Mesenchymal stem cell (in vitro differentiated cells and primary cell): Measurements from ENCODE around the gene IGFBP2.

Source experiments
- DNase-seq: peaks from one replicate; pipeline ENCODE4 v3.0.0-alpha.2; 2013
- H2AFZ ChIP-seq: one replicate; pipeline ENCODE4 v1.6.1; 2013; ENCODE audit warnings: low read depth, mild to moderate bottlenecking, control low read depth, inconsistent platforms, low read length, moderate library complexity
- H2AK5ac ChIP-seq: 2 replicates; pipeline ENCODE4 v1.6.1; 2013; ENCODE audit warnings: low read length, moderate library complexity, mild to moderate bottlenecking, inconsistent platforms; ENCODE audit not compliant: severe bottlenecking
- H2BK120ac ChIP-seq: one replicate; pipeline ENCODE4 v1.6.1; 2013; ENCODE audit warnings: low read depth, mild to moderate bottlenecking, inconsistent platforms, low read length, moderate library complexity
- H2BK12ac ChIP-seq, 2 experiments: one replicate each; pipeline ENCODE4 v1.6.1; 2013; ENCODE audit warnings: inconsistent platforms in 2 of 2, low read length in 2 of 2, mild to moderate bottlenecking in 2 of 2, moderate library complexity in 2 of 2, control low read depth in 1 of 2
- H2BK15ac ChIP-seq: one replicate; pipeline ENCODE4 v1.6.1; 2013; ENCODE audit warnings: mild to moderate bottlenecking, low read depth, inconsistent platforms; ENCODE audit not compliant: poor library complexity, severe bottlenecking
- H2BK5ac ChIP-seq: 2 replicates; pipeline ENCODE4 v1.6.1; 2013; ENCODE audit warnings: low read depth, mild to moderate bottlenecking, low read length, control low read depth, inconsistent platforms; ENCODE audit not compliant: poor library complexity, severe bottlenecking
- H3K14ac ChIP-seq, 2 experiments: one replicate each; pipeline ENCODE4 v1.6.1; 2013; ENCODE audit warnings: inconsistent platforms in 2 of 2, low read length in 2 of 2, control low read depth in 1 of 2, mild to moderate bottlenecking in 1 of 2, moderate library complexity in 1 of 2
- H3K18ac ChIP-seq, 2 experiments: one replicate each; pipeline ENCODE4 v1.6.1; 2013; ENCODE audit warnings: inconsistent platforms in 2 of 2, low read length in 2 of 2, control low read depth in 1 of 2, low read depth in 1 of 2, mild to moderate bottlenecking in 1 of 2
- H3K23ac ChIP-seq, 2 experiments: one replicate each; pipeline ENCODE4 v1.6.1; 2013; ENCODE audit warnings: inconsistent platforms in 2 of 2, low read length in 2 of 2, mild to moderate bottlenecking in 2 of 2, moderate library complexity in 2 of 2, control low read depth in 1 of 2
- H3K27ac ChIP-seq: 2 replicates; pipeline ENCODE4 v1.5.1; 2013; ENCODE audit warnings: mild to moderate bottlenecking, moderate library complexity, low read length, control low read depth, inconsistent platforms; ENCODE audit not compliant: poor library complexity, severe bottlenecking
- H3K27me3 ChIP-seq, 2 experiments: 2 replicates each; pipeline versions ENCODE4 v1.6.1 to v1.7.0; 2013; ENCODE audit warnings: low read length in 2 of 2, mild to moderate bottlenecking in 2 of 2, moderate library complexity in 2 of 2, control low read depth in 1 of 2, inconsistent platforms in 1 of 2; ENCODE audit not compliant: control insufficient read depth in 1 of 2, insufficient read depth in 1 of 2
- H3K36me3 ChIP-seq, 2 experiments: 2 replicates each; pipeline versions ENCODE4 v1.6.1 to v1.7.0; 2013; ENCODE audit warnings: low read length in 2 of 2, control low read depth in 1 of 2, inconsistent platforms in 1 of 2, low read depth in 1 of 2, mild to moderate bottlenecking in 1 of 2; ENCODE audit not compliant: insufficient read depth in 2 of 2, control insufficient read depth in 1 of 2
- H3K4ac ChIP-seq, 2 experiments: one replicate each; pipeline ENCODE4 v1.6.1; 2013; ENCODE audit warnings: inconsistent platforms in 2 of 2, low read length in 2 of 2, mild to moderate bottlenecking in 2 of 2, moderate library complexity in 2 of 2, control low read depth in 1 of 2, low read depth in 1 of 2
- H3K4me1 ChIP-seq: 2 replicates; pipeline ENCODE4 v1.6.1; 2013; ENCODE audit warnings: low read depth, low read length, control low read depth; ENCODE audit not compliant: control insufficient read depth, insufficient read depth
- H3K4me2 ChIP-seq: 2 replicates; pipeline ENCODE4 v1.6.1; 2013; ENCODE audit warnings: low read length, mild to moderate bottlenecking, inconsistent platforms; ENCODE audit not compliant: poor library complexity, severe bottlenecking
- H3K4me3 ChIP-seq, 2 experiments: 2 replicates each; pipeline versions ENCODE4 v1.5.1 to v1.7.0; 2013; ENCODE audit warnings: low read length in 2 of 2, mild to moderate bottlenecking in 2 of 2, control low read depth in 1 of 2, low read depth in 1 of 2; ENCODE audit not compliant: insufficient read depth in 1 of 2
- H3K79me1 ChIP-seq: replicated peaks from 2 replicates; pipeline ENCODE4 v1.6.1; 2013; ENCODE audit warnings: mild to moderate bottlenecking, control low read depth, low read length, inconsistent platforms; ENCODE audit not compliant: poor library complexity, severe bottlenecking
- H3K9ac ChIP-seq: 2 replicates; pipeline ENCODE4 v1.7.0; 2013; ENCODE audit warnings: mild to moderate bottlenecking, low read length, moderate library complexity
- H3K9me3 ChIP-seq: 2 replicates; pipeline ENCODE4 v1.7.0; 2013; ENCODE audit warnings: mild to moderate bottlenecking, low read length; ENCODE audit not compliant: control insufficient read depth
- H4K8ac ChIP-seq: one replicate; pipeline ENCODE4 v1.6.1; 2013; ENCODE audit warnings: inconsistent platforms, mild to moderate bottlenecking, low read length, moderate library complexity
- H4K91ac ChIP-seq: one replicate; pipeline ENCODE4 v1.6.1; 2013; ENCODE audit warnings: mild to moderate bottlenecking, low read length, inconsistent platforms
- WGBS: methylation state at CpG from one replicate; pipeline ENCODE4 v1.1.7; 2013; ENCODE audit warnings: mixed read lengths; 5-methylcytosine and 5-hydroxymethylcytosine counted together

Gene IGFBP2

GRCh38 chr2:216588861-216589710 is 44.1 kb upstream of the IGFBP2 start:
- DNase-seq: no peak
- 77% methylated on average over 9 of the region's 10 CpGs for WGBS

GRCh38 chr2:216589791-216590190 is 43.4 kb upstream of the IGFBP2 start:
- Histone ChIP-seq H3K4ac (no peak overlapping the region), H3K9ac (no peak overlapping the region), H2AK5ac (no peak overlapping the region), H3K9me3 (no peaks in the 10 kb centered on the region), H3K4me2 (no peak overlapping the region), H3K79me1 (no peaks in the 10 kb centered on the region), H4K8ac (no peak overlapping the region), H3K23ac (no peak overlapping the region), H2BK12ac (no peak overlapping the region), H3K4me1 (no peaks in the 10 kb centered on the region), H2BK120ac (no peak overlapping the region), H3K36me3 (no peaks in the 10 kb centered on the region), H2BK5ac (no peak overlapping the region), H2AFZ (no peak overlapping the region), H3K27me3 (peaks cover 8 to 63% of the 10 kb centered on the region in 2 experiments), H3K18ac (no peak overlapping the region), H3K27ac (no peak overlapping the region), H2BK15ac (no peak overlapping the region), H4K91ac (no peak overlapping the region), H3K4me3 (no peak overlapping the region), H3K14ac (no peak overlapping the region)
- WGBS: 38% methylated on average over 1 of the region's 1 CpG
- peak; percentile 58 for DNase-seq

More at GRCh38 chr2:216588861-216589710, 44.1 kb upstream of the IGFBP2 start:
- Histone ChIP-seq H3K36me3 (no peaks in the 10 kb centered on the region), H2AFZ (no peak overlapping the region), H3K23ac (no peak overlapping the region), H3K27me3 (peaks cover 12 to 65% of the 10 kb centered on the region in 2 experiments), H3K27ac (no peak overlapping the region), H4K91ac (no peak overlapping the region), H2BK5ac (no peak overlapping the region), H4K8ac (no peak overlapping the region), H3K4me2 (no peak overlapping the region), H3K18ac (no peak overlapping the region), H3K9ac (no peak overlapping the region), H3K79me1 (no peaks in the 10 kb centered on the region), H2BK15ac (no peak overlapping the region), H3K4me3 (no peak overlapping the region), H3K14ac (no peak overlapping the region), H2BK12ac (no peak overlapping the region), H2BK120ac (no peak overlapping the region), H3K4ac (no peak overlapping the region), H2AK5ac (no peak overlapping the region), H3K4me1 (no peaks in the 10 kb centered on the region), H3K9me3 (no peaks in the 10 kb centered on the region)

- H3K18ac ChIP-seq: no peak overlapping the region
- no peak overlapping the region for H2BK5ac ChIP-seq
- no peak overlapping the region for H2AFZ ChIP-seq
- peak; percentile 28 for DNase-seq
- H2BK15ac ChIP-seq: no peak overlapping the region
- H4K91ac ChIP-seq: no peak overlapping the region
- no peak overlapping the region for H3K23ac ChIP-seq
- H3K4me1 ChIP-seq: no peaks in the 10 kb centered on the region
- no peak overlapping the region for H3K4me2 ChIP-seq
- no peak overlapping the region for H3K9ac ChIP-seq
- no peaks in the 10 kb centered on the region for H3K36me3 ChIP-seq
- no peak overlapping the region for H3K4me3 ChIP-seq
- no peak overlapping the region for H2AK5ac ChIP-seq
- peaks cover 8 to 54% of the 10 kb centered on the region in 2 experiments for H3K27me3 ChIP-seq
- peak overlapping the region in 1 of 2 experiments; percentile 39 for H2BK12ac ChIP-seq
- 69% methylated on average over 9 of the region's 9 CpGs for WGBS
- no peak overlapping the region for H3K14ac ChIP-seq
- no peak overlapping the region for H4K8ac ChIP-seq
- H2BK120ac ChIP-seq: no peak overlapping the region
- no peak overlapping the region for H3K4ac ChIP-seq
- H3K27ac ChIP-seq: no peak overlapping the region
- no peaks in the 10 kb centered on the region for H3K79me1 ChIP-seq
- no peaks in the 10 kb centered on the region for H3K9me3 ChIP-seq
Observed at GRCh38 chr2:216590780-216591179, 42.4 kb upstream of the IGFBP2 start.

GRCh38 chr2:216591480-216591879 is 41.7 kb upstream of the IGFBP2 start:
- no peak for DNase-seq
- no peaks in the 10 kb centered on the region for H3K79me1 ChIP-seq
- H3K18ac ChIP-seq: no peak overlapping the region
- no peak overlapping the region for H2BK120ac ChIP-seq
- H3K9ac ChIP-seq: no peak overlapping the region
- H3K27me3 ChIP-seq: peaks cover 8 to 47% of the 10 kb centered on the region in 2 experiments
- H2BK15ac ChIP-seq: no peak overlapping the region
- no peak overlapping the region for H4K91ac ChIP-seq
- no peaks in the 10 kb centered on the region for H3K4me1 ChIP-seq
- H3K9me3 ChIP-seq: no peaks in the 10 kb centered on the region
- H3K4ac ChIP-seq: no peak overlapping the region
- H3K14ac ChIP-seq: no peak overlapping the region
- H3K27ac ChIP-seq: no peak overlapping the region
- H2BK12ac ChIP-seq: no peak overlapping the region
- no peak overlapping the region for H3K4me3 ChIP-seq
- H3K36me3 ChIP-seq: no peaks in the 10 kb centered on the region
- no peak overlapping the region for H2AK5ac ChIP-seq
- 84% methylated on average over 5 of the region's 6 CpGs for WGBS
- H4K8ac ChIP-seq: no peak overlapping the region
- no peak overlapping the region for H3K23ac ChIP-seq
- no peak overlapping the region for H2BK5ac ChIP-seq
- no peak overlapping the region for H2AFZ ChIP-seq
- H3K4me2 ChIP-seq: no peak overlapping the region
